Neural crest cell (in vitro differentiated cells): ENCODE results near the gene EEF1G. TPM values are rescaled to one million over a fixed set of nuclear protein-coding genes. Genes with fewer than 3 reads are reported as not detected.
A peak's percentile ranks its signal among the peaks of the same experiment; 100 is the strongest.

Experiments used
- DNase-seq: peaks from one replicate; pipeline ENCODE4 v3.0.0; 2021; ENCODE audit warnings: low read depth, mixed read lengths, low spot score
- H3K27ac Mint-ChIP-seq: one replicate; pipeline ENCODE4 v1.8.0; 2021; ENCODE audit warnings: mild to moderate bottlenecking, mixed read lengths; ENCODE audit not compliant: unreplicated experiment
- H3K27me3 Mint-ChIP-seq: 2 replicates; pipeline ENCODE4 v1.8.0; 2021; ENCODE audit warnings: low read depth, mild to moderate bottlenecking, mixed read lengths
- H3K36me3 Mint-ChIP-seq: 2 replicates; pipeline ENCODE4 v1.8.0; 2021; ENCODE audit warnings: low read depth, mild to moderate bottlenecking, mixed read lengths
- H3K4me1 Mint-ChIP-seq: 2 replicates; pipeline ENCODE4 v1.8.0; 2021; ENCODE audit warnings: mixed read lengths
- H3K4me3 Mint-ChIP-seq: one replicate; pipeline ENCODE4 v1.8.0; 2021; ENCODE audit warnings: mild to moderate bottlenecking, mixed read lengths
- H3K9me3 Mint-ChIP-seq: 2 replicates; pipeline ENCODE4 v1.8.0; 2021; ENCODE audit warnings: mixed read lengths
- total RNA-seq: library from RNA; stranded (reverse); gene quantifications from 2 replicates; pipeline ENCODE4 v1.2.1, GENCODE V29; 2021
- TF ChIP-seq, protein P1 (sequence below): fragments of 200-600 bp; sonication (generic); conservative IDR thresholded peaks from 2 replicates; pipeline ENCODE4 v1.5.0; 2021; ENCODE audit warnings: antibody characterized with exemption, mild to moderate bottlenecking

EEF1G gene
- total RNA-seq, 1 donor from 2014 or later, result 2,024 TPM

DNA sequence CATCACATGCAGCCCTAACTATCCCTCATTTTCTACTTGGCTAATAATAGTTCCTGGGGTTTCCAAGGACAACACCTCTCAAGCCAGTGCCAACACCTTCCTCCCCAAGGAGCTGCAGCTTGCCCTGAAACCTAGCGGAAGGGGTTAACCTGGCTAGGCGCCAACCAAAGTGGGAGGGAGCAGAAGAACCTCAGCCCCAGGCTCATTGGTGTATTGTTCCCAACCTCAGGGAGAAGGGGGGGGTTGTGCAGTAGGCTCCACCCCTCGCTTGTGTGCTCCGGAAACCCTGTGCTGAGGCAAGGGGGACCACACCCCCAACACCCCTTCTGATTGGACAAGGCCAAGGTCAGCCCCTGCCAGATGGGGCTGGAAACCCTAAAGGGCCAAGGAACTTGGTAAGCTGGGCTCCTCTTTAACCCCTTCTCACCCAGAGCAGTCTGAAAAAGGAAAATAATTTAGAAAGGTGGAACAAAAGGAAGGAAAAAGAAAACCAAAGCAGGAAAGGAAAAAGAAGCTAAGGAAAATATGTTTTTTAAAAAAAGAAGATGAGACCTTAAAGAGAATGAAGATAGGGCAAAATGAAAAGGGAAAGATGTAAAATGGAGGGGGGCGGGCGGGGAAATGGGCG is 25.5 kb upstream of the EEF1G start:
- DNase-seq, result peak; percentile 75
- peaks cover 45% of the 10 kb centered on the region for H3K36me3 Mint-ChIP-seq
- H3K4me3 Mint-ChIP-seq, result peak overlapping the region; percentile 94
- H3K27me3 Mint-ChIP-seq, result peaks cover 23% of the 10 kb centered on the region
- H3K27ac Mint-ChIP-seq, result peak overlapping the region; percentile 22
- peaks cover 47% of the 10 kb centered on the region for H3K4me1 Mint-ChIP-seq
- H3K9me3 Mint-ChIP-seq, result no peaks in the 10 kb centered on the region
- TF ChIP-seq, protein P1, sequence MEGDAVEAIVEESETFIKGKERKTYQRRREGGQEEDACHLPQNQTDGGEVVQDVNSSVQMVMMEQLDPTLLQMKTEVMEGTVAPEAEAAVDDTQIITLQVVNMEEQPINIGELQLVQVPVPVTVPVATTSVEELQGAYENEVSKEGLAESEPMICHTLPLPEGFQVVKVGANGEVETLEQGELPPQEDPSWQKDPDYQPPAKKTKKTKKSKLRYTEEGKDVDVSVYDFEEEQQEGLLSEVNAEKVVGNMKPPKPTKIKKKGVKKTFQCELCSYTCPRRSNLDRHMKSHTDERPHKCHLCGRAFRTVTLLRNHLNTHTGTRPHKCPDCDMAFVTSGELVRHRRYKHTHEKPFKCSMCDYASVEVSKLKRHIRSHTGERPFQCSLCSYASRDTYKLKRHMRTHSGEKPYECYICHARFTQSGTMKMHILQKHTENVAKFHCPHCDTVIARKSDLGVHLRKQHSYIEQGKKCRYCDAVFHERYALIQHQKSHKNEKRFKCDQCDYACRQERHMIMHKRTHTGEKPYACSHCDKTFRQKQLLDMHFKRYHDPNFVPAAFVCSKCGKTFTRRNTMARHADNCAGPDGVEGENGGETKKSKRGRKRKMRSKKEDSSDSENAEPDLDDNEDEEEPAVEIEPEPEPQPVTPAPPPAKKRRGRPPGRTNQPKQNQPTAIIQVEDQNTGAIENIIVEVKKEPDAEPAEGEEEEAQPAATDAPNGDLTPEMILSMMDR, result no peak

DNA sequence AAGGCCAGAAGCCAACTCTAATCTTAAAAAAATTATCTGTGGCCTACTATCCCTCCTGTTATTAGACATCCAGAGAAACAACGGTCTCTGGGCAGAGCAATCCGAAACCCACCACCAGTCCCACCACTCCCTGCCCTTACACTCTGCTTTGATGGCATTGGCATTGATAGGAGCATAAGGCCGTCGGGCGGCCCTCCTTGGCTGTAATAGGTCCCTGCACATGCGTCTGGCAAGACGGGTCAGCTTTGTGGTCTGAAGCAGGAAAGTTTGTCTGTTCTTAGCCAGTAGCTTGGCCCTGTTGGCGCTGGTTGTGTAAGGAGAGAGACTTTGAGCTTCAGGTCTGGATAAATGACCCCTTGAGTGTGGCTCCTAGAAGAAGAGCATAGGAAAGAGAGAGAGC is 21.4 kb upstream of the EEF1G start:
- no peak overlapping the region for H3K27ac Mint-ChIP-seq
- no peaks in the 10 kb centered on the region for H3K9me3 Mint-ChIP-seq
- H3K27me3 Mint-ChIP-seq, result peaks cover 3% of the 10 kb centered on the region
- DNase-seq, result no peak
- TF ChIP-seq, protein P1, result no peak
- peaks cover 35% of the 10 kb centered on the region for H3K36me3 Mint-ChIP-seq
- H3K4me1 Mint-ChIP-seq, result peaks cover 53% of the 10 kb centered on the region
- H3K4me3 Mint-ChIP-seq, result peak overlapping the region; percentile 87

DNA sequence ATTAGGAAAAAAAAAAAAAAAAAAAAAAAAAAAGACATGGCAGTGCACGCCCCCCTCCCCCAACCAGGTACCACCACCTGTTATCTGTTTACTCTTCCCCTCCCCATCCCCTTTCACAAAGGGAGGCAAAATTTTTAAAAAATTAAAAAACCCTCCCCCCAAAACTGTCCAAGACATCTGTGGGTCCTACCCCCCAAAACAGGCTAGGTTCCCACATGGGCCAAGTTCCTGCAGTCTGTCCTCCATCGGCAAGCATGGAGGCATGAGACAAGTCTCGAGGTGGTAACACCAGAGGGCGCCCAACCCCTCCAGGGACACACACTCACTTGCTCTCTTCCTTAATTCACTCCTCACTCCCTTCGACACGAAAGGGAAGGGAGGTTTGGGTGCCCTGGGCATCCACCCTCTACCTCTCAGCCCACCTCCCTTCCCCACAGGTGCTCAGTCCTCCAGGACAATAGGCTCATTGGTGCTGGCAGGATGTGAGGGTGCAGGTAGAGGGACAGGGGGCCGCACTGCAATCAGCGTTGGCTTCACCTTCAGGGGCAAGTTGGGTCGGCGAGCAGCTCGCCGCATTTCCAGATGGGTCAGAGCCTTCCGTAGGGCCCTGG is 19.8 kb upstream of the EEF1G start:
- H3K27ac Mint-ChIP-seq, result peak overlapping the region; percentile 38
- peak overlapping the region; percentile 87 for H3K4me3 Mint-ChIP-seq
- H3K27me3 Mint-ChIP-seq, result no peaks in the 10 kb centered on the region
- peaks cover 37% of the 10 kb centered on the region for H3K4me1 Mint-ChIP-seq
- TF ChIP-seq, protein P1, result peak; percentile 71
- peaks cover 22% of the 10 kb centered on the region for H3K36me3 Mint-ChIP-seq
- DNase-seq, result peak; percentile 69
- no peaks in the 10 kb centered on the region for H3K9me3 Mint-ChIP-seq

DNA sequence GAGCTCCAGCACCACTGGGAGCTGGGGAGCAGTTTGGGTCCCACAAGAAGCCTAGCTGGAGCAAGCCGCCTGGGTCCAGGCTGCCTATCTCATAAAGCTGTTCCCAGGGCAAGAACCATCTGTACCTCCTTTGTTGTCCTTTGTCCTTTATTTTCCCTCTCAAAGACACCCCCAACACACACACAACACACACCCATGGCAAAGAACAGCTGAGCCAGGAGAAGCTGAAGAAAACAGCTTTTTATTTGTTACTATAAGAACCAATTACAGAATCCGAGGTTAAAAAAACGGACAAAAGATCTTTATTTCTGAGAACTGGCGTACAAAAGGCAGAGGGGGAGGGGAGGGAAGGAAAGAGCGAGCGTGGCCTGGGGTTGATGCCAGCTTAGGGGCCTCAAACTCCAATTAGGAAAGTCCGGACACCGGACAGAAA is 19.3 kb upstream of the EEF1G start:
- Mint-ChIP-seq H3K4me1 (peaks cover 37% of the 10 kb centered on the region), H3K36me3 (peaks cover 20% of the 10 kb centered on the region), H3K9me3 (no peaks in the 10 kb centered on the region), H3K27ac (peak overlapping the region; percentile 75), H3K27me3 (no peaks in the 10 kb centered on the region), H3K4me3 (peak overlapping the region; percentile 48)
- TF ChIP-seq, protein P1, result no peak
- no peak for DNase-seq

DNA sequence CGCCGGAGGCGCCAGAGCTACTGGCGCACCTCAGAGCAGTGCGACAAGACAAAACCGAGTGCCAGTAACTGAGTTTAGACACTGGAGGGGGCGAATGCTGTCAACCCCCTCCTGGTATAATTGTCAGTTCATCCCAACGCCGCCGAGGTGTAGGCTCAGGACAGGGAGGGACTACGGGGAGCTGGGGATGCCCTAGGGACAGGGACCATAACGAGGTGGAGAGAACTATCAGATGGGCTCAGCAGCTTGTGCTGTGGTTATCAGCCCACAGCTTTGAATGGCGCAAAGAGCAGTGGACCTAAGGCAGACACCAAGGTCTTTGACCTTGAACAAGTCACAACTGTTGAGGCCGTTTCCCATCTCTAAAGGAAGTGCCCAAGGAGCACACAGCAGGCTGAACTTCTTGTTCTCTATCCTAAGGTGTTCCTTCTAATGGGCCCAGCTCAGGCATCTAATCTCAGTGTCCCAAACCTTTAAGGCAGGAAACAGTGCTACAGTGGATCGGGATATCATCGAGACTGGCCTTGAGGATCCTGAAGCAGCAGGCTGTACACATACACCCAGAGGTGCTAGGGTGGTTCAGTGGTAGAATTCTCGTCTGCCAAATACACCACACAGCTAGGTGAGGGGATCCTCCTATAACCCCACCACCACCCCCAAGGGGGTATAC is 18.6 kb upstream of the EEF1G start:
- DNase-seq, result no peak
- H3K9me3 Mint-ChIP-seq, result no peaks in the 10 kb centered on the region
- H3K36me3 Mint-ChIP-seq, result peaks cover 15% of the 10 kb centered on the region

More for the DNA sequence above, 18.6 kb upstream of the EEF1G start:
- TF ChIP-seq, protein P1, result no peak
- Mint-ChIP-seq H3K4me3 (peak overlapping the region; percentile 92), H3K4me1 (peaks cover 32% of the 10 kb centered on the region), H3K27ac (peak overlapping the region; percentile 98), H3K27me3 (no peaks in the 10 kb centered on the region)
